ENCODE data around the gene CXCL16. TPM values are rescaled to one million over a fixed set of nuclear protein-coding genes. Genes with fewer than 3 reads are reported as not detected.
"Not testable (repeated sequence)": the region's sequence is repeated elsewhere in the genome, so short reads cannot be mapped to it uniquely, and the experiment has no call there.

The CXCL16 gene
- total RNA-seq, 1 experiment from 2014 or later = 22.1 TPM

DNA sequence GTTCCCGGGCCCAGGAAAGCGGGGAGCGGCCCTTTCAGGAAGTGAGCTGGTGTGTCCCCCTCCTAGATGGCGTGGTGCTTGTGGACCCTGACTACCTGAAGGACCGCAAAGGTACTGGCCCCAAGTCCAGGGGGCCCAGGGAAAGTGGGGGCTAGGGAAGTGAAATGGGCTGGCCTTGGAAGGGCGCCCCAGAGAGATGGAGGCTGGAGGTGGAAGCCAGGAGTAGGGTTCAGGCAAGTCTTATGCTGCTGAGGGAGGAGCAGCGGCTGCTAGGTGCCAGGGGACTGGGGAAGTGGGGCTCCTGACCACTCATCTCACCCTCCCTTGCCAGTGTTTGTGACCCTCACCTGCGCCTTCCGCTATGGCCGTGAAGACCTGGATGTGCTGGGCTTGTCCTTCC, 23.6 kb downstream of the CXCL16 start:
- DNase-seq (no peak), ATAC-seq (no peak)
- no peaks in the 10 kb centered on the region for H3K9me3 ChIP-seq (ENCODE audit: low read length)
- no peak overlapping the region for H3K9ac ChIP-seq (ENCODE audit: low read length)
- H3K79me2 ChIP-seq (ENCODE audit: low read length) = peaks cover 16% of the 10 kb centered on the region
- no peaks in the 10 kb centered on the region for H3K27me3 ChIP-seq (ENCODE audit: low read length)
- BruUV-seq (replicated peaks) = no TSS peak
- no peak overlapping the region for H3K4me2 ChIP-seq (ENCODE audit: low read length)
- H2AFZ ChIP-seq (ENCODE audit: low read length) = no peak overlapping the region
- H3F3A ChIP-seq (ENCODE audit: low read length, unreplicated experiment) = no peaks in the 10 kb centered on the region
- POLR2A ChIA-PET (ENCODE audit: unreplicated experiment) = no interaction called here
- intact Hi-C loops (cut with micrococcal nuclease) = no loop called here
- H3K4me1 ChIP-seq (ENCODE audit: insufficient read depth, low read length) = peaks cover 5% of the 10 kb centered on the region
- CTCF ChIA-PET = no interaction called here
- H4K20me1 ChIP-seq (ENCODE audit: low read length) = no peaks in the 10 kb centered on the region
- TF ChIP-seq, protein P1, sequence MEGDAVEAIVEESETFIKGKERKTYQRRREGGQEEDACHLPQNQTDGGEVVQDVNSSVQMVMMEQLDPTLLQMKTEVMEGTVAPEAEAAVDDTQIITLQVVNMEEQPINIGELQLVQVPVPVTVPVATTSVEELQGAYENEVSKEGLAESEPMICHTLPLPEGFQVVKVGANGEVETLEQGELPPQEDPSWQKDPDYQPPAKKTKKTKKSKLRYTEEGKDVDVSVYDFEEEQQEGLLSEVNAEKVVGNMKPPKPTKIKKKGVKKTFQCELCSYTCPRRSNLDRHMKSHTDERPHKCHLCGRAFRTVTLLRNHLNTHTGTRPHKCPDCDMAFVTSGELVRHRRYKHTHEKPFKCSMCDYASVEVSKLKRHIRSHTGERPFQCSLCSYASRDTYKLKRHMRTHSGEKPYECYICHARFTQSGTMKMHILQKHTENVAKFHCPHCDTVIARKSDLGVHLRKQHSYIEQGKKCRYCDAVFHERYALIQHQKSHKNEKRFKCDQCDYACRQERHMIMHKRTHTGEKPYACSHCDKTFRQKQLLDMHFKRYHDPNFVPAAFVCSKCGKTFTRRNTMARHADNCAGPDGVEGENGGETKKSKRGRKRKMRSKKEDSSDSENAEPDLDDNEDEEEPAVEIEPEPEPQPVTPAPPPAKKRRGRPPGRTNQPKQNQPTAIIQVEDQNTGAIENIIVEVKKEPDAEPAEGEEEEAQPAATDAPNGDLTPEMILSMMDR (conservative IDR thresholded peaks at IDR 0.05; ENCODE audit: low read depth, low read length) = no peak
- TF ChIP-seq EZH2 (IDR thresholded peaks at IDR 0.05; ENCODE audit: low read length, unreplicated experiment) (no peak), EZH2phosphoT487 (IDR thresholded peaks at IDR 0.05; ENCODE audit: borderline replicate concordance, low read length) (no peak)
- H3K36me3 ChIP-seq (ENCODE audit: low read depth, low read length) = no peaks in the 10 kb centered on the region
- no peak overlapping the region for H3K27ac ChIP-seq (ENCODE audit: low read length)
- H3K9me2 ChIP-seq (replicated peaks; ENCODE audit: low read length) = no peaks in the 10 kb centered on the region
- no peak overlapping the region for H3K4me3 ChIP-seq (ENCODE audit: low read length)

DNA sequence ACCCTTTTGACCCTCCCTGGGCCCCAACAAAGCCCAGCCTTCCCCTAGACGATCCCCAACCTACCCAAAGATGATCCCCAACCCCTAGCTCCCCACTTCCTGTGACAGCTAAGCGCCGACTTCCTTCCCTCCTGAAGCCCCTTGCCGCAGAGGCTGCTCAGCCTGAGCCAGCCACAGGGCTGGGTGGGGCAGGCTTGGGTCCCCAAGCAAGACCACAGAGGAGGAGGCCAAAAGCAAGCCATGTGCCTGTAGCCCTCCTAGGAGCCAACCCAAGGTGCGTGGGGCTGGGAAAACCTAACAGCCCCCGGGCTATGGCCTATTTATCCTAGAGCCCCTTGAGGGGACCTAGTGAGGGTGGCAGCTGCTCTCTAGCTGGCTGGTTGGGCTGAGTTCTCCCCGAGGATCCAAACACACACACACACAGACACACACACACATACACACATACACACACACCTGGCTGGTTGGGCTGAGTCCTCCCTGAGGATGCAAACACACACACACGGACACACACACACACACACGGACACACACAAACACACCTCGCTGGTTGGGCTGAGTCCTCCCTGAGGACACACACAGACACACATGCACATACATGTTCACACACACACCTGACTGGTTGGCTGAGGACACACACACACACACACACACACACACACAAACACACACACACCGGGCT, 24.5 kb downstream of the CXCL16 start:
- Histone ChIP-seq H3K27ac (ENCODE audit: low read length) (no peak overlapping the region), H2AFZ (ENCODE audit: low read length) (no peak overlapping the region), H3K9me2 (replicated peaks; ENCODE audit: low read length) (no peaks in the 10 kb centered on the region), H3K36me3 (ENCODE audit: low read depth, low read length) (no peaks in the 10 kb centered on the region), H3K4me1 (ENCODE audit: insufficient read depth, low read length) (peaks cover 5% of the 10 kb centered on the region), H3K79me2 (ENCODE audit: low read length) (peaks cover 19% of the 10 kb centered on the region), H3K9me3 (ENCODE audit: low read length) (no peaks in the 10 kb centered on the region), H3K27me3 (ENCODE audit: low read length) (no peaks in the 10 kb centered on the region), H4K20me1 (ENCODE audit: low read length) (no peaks in the 10 kb centered on the region), H3K4me2 (ENCODE audit: low read length) (no peak overlapping the region), H3K9ac (ENCODE audit: low read length) (no peak overlapping the region), H3K4me3 (ENCODE audit: low read length) (no peak overlapping the region), H3F3A (ENCODE audit: low read length, unreplicated experiment) (no peaks in the 10 kb centered on the region)
- BruUV-seq (replicated peaks) = no TSS peak
- intact Hi-C loops (cut with micrococcal nuclease) = no loop called here
- CTCF ChIA-PET = no interaction called here
- TF ChIP-seq, protein P1 (conservative IDR thresholded peaks at IDR 0.05; ENCODE audit: low read depth, low read length) = no peak
- no peak for TF ChIP-seq EZH2 (IDR thresholded peaks at IDR 0.05; ENCODE audit: low read length, unreplicated experiment)
- no peak for TF ChIP-seq EZH2phosphoT487 (IDR thresholded peaks at IDR 0.05; ENCODE audit: borderline replicate concordance, low read length)
- DNase-seq (no peak), ATAC-seq (no peak)
- POLR2A ChIA-PET (ENCODE audit: unreplicated experiment) = no interaction called here

DNA sequence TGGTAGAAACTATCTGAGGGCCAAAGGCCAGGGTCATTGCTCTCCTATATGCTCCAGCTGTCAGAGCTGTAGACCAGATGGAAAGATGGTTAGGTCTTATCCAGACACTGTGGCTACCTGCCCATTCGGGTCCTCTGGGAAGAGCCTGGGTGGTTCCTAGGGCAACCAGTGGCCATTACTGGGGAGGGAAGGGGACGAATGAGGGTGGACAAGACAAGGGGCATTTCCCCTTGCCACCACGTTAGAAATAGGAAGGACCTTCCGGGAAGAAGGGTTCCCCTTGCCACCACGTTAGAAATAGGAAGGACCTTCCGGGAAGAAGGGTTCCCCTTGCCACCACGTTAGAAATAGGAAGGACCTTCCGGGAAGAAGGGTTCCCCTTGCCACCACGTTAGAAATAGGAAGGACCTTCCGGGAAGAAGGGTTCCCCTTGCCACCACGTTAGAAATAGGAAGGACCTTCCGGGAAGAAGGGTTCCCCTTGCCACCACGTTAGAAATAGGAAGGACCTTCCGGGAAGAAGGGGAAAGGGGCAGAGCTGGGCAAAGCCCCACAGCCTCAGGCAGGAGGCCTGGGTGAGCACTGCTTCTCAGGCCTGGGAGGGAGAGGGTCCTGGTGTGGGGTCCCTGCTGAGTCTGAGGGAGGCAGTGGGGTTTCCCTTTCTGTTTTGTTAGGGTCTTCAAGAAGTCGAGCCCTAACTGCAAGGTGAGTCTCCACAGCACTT, 25.2 kb downstream of the CXCL16 start:
- DNase-seq; POLR2A ChIA-PET (ENCODE audit: unreplicated experiment); intact Hi-C loops (cut with micrococcal nuclease); H3K9me2 ChIP-seq (replicated peaks; ENCODE audit: low read length); H3K9me3 ChIP-seq (ENCODE audit: low read length); H4K20me1 ChIP-seq (ENCODE audit: low read length); H3K36me3 ChIP-seq (ENCODE audit: low read depth, low read length); H3K27me3 ChIP-seq (ENCODE audit: low read length); H3K4me2 ChIP-seq (ENCODE audit: low read length); BruUV-seq (replicated peaks); CTCF ChIA-PET; H3K9ac ChIP-seq (ENCODE audit: low read length); H3K4me1 ChIP-seq (ENCODE audit: insufficient read depth, low read length); H3K4me3 ChIP-seq (ENCODE audit: low read length); H2AFZ ChIP-seq (ENCODE audit: low read length); H3K27ac ChIP-seq (ENCODE audit: low read length); H3F3A ChIP-seq (ENCODE audit: low read length, unreplicated experiment); ATAC-seq: not testable (repeated sequence)
- H3K79me2 ChIP-seq (ENCODE audit: low read length) = peaks cover 19% of the 10 kb centered on the region
